Stimulated activated CD4-positive, alpha-beta T cell treated with anti-CD3 and anti-CD28 coated beads, Interleukin-15, amount 100 ng/mL, for 24 hours (primary cell): Measurements from ENCODE around the gene TMEFF1.

Experiments used
- DNase-seq: peaks from one replicate; pipeline ENCODE4 v3.0.0-alpha.2; 2020

Gene TMEFF1

DNA sequence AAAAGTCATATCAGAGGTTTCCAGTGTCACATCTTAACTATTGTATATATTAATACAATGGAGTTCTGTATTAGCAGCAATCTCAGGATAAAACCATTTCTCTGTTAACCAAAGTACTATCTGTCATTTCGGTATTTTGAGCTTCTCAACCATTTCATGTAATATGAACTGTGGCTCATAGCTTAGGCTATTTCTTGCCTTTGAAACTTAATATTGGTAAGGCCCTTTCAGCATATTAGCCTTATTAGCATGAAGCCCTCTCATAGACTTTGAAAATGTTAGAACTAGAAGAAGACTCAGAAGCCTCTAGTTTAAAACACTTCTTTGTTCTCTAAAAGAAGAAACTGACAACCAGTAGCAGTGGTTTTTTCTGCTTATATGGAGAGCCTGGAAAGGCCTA lies 105.7 kb downstream of the TMEFF1 start:
- DNase-seq, result no peak

DNA sequence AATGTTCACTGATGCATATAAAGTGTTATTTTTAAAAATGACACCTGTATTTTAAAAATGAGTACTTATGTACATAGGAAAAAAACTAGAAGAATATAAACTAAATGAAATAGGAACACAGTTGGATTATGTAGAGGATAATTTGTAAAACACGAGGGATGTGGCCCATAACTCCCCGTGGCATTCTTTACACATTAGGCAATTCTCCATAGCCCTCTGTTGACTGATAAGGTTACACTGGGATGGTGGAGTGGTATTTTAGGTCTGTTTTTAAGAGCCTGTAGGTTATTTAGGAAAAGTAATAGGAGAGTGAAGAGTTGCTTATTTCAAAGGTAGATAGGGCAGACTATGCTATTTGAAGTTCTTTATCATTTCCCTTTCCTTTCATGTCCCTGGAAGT lies 106.7 kb downstream of the TMEFF1 start:
- no peak for DNase-seq

DNA sequence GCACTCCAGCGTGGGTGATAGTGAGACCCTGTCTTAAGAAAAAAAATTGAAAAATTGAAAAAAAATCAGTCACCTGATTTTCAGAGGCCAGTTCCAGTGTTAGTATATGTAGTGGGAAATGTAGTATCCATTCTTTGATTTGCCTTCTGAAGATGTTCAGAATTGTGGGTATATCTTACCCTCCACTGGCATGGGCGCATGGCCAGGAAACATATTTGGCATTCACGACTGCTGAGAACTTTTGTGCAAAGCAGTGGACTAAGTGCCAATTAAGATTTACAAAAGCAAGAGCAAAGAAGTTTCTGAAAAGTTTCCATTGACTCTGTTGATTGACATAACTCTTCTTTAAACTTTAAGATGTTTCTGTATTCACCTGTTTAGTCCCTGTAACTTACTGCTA lies 107.3 kb downstream of the TMEFF1 start:
- DNase-seq, result no peak

DNA sequence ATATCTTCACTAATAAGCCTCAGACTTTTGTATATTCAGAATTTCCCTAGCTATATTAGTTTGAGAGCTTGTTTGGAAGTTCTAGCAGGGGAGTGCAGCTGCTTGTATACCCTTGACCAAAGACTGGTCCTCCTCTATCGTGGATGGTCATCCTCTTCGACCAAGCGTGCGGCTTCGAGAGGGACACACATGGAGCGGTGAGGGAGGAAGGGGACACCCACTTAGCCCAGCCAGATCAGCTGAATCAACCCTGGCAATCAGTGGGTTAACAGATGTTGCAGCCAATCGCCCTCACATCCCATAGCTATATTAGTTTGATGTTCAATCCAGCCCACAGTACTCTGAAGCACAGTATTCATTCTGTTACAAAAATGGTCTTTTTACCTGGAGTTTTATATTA lies 108.1 kb downstream of the TMEFF1 start:
- no peak for DNase-seq

DNA sequence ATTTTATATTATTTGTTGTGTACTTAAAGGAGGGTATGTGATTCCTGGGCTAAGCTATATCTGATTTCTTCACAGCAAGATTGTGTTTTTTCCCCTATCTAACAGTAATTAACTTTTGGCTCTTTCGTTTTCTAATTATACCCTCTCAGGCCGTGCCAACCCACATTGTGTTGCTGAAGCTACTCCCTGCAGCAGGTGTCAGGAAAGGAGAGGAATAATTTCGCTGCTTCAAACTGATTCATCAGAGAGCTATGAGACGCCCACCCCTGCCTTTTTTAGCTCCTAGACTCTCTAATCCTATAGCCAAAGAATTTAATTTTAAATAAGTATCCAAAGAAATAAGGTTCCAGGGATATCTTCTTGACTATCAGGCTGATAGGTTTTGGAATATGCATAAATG lies 108.7 kb downstream of the TMEFF1 start:
- DNase-seq, result no peak

DNA sequence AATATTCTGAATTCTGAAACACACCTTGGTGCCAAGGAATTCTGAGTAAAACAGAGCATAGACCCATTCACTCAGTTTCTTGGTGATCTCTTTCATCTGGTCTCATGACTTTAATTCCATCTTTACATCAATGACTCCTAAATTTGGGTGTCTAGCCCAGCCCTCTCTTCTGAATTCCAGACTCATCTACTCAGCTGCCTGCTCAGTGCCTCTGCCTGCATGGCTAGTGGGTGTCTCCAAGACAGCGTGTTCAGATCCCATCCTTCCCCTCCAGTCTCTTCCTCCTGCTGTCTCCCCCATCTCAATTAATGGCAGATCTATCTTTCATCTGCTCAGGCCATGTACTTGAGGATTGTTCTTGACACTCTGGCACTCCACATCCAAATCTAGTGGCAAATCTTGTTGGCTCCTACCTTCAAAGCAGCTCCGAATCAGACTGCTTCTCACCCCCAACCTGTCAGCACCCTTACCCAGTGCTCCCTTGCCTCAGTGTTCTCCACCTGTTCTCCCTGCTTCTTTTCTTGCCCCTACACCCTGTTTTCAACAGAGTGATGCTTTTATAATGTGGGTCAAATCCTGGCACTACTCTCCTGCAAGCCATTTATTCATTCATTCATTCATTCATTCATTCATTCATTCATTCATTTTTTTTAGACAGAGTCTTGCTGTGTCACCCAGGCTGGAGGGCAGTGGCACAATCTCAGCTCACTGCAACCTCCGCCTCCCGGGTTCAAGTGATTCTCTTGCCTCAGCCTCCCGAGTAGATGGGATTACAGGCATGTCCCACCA lies 110.3 kb downstream of the TMEFF1 start:
- no peak for DNase-seq

DNA sequence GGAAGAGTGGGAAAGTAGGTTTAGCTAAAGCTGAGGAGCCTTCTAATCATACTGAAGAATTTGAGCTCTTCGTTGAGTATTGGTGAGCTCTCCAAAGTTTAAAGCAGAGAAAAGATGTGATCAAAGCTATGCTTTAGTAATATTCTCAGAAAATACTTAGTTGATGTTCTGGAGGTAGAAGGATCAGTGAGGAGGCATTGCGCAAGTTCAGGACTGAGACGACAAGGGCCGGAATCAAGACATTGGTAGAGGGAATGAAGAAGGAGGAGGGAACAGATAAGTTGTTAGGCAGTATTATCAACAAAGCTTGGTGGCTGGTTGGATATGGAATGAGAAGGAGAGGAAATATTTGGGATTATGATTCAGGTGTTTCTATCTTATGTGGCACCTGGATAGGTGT lies 112.0 kb downstream of the TMEFF1 start:
- no peak for DNase-seq

DNA sequence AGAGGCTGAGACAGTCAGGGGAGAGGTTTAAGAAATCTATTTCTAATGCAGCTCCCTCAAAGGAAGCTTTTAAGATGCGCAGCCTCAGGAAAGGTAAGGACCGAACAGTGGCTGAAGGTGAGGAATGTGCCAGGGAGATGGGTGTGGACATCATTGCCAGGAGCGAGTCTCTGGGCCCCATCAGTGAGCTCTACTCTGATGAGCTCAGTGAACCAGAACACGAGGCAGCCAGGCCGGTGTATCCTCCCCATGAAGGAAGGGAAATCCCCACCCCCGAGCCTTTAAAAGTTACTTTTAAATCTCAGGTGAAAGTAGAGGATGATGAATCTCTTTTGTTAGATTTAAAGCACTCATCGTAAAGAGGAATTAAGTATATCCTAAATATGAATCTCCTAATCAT lies 113.1 kb downstream of the TMEFF1 start:
- no peak for DNase-seq

DNA sequence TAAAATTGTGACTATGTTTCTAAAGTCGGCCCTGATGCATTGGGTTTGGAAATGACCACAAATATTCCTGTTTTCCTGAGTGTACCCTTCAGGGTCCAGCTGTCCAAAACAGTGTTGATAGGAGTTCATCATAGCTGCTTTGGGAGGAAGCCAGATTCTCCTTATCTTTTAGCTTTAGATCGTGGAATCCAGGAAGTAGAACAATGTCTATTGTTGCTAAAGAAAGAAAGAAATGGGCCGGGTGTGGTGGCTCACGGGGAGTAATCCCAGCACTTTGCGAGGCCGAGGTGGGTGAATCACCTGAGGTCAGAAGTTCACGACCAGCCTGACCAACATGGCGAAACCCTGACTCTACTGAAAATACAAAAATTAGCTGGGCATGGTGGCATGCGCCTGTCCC lies 114.4 kb downstream of the TMEFF1 start:
- DNase-seq, result no peak

DNA sequence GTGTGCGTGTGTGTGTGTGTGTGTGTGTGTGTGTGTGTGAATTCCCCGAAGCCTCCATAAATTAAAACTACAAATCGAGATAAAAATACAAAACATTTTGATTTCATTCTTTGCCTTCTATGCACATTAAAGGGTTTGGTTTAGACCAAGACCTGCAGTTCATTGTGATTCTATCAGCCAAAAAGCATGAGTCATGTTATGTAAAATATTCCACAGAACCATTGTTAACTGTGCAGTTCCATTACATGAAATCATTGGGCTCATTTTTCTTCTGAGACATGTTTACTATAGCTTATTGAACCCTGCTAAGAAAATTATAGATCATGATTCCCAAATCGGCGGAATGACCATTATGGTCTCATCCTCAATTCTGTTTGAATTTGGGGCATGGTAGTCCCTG lies 116.6 kb downstream of the TMEFF1 start:
- no peak for DNase-seq

DNA sequence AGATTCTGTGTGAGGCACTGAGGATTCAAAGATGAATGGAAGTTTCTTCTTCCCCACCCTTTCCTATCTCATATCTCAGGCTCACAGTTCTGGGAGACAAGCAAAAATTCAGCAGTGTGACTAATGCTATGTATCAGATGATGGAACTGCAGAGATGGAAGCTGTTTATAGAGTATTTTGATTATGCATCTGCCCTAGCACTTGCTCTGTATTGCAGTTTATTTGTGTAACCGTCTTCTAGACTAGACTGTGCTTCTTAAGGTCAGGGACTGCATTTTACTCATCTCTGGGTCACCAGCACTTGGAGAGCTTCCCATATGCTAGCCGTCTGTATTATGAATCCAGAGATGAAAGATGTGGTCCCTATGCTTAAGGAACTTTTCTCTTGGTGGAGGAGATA lies 117.5 kb downstream of the TMEFF1 start:
- DNase-seq, result no peak

DNA sequence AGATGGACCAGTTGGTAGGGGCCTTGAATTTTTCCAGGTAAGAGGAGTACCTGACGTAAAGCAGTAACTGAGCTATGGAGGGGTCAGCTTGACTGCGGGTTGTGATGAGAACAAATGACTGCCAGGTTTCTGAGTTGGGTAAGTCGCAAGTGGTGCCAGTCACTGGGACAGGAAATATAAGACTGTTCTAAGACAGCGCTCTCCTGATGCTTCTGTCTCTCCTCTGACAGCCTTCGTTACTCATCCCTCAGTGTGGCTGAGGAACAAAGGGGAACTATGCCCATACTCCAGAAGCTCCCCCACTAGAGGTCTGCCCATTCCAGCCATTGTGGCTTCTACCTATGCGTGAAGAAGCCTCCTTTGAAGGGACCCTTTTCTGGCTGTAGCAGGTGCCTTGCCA lies 118.2 kb downstream of the TMEFF1 start:
- DNase-seq, result no peak

DNA sequence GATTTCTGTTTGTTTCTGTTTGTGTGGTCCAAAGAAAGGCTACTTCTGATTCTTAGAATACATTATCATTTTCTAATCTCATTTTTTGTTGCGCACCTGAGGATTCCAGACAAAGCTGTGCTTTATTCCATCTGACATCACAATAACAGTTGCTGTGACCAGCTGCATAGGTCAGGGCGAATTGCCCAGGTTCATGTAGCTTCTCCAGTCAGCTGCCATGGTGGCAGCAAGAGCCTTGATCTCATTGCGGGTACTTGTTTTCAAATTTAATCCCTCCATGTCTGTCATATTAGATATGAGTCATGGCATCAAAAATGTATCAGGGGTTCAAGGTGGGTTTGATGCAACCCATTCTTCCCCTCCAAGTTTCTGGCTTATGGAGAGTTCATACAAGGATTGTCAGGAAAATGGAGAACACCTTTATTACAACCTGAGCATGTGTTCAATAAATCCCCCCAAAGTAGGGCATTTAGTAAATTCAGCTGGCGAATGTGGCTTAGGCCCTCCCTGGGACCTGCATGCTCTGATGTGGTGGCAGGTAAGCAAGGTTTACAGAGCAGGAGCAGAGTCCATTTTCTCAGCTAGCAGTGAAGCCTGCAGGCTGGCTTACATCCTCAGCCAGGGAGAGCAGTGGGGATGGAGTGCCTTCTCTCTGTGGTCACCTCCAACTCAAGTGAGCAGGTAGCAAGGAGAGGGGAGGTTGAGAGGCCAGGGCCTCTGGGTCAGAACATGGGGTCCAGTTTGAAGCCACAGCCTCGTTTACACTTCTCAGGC lies 118.9 kb downstream of the TMEFF1 start:
- DNase-seq, result no peak

DNA sequence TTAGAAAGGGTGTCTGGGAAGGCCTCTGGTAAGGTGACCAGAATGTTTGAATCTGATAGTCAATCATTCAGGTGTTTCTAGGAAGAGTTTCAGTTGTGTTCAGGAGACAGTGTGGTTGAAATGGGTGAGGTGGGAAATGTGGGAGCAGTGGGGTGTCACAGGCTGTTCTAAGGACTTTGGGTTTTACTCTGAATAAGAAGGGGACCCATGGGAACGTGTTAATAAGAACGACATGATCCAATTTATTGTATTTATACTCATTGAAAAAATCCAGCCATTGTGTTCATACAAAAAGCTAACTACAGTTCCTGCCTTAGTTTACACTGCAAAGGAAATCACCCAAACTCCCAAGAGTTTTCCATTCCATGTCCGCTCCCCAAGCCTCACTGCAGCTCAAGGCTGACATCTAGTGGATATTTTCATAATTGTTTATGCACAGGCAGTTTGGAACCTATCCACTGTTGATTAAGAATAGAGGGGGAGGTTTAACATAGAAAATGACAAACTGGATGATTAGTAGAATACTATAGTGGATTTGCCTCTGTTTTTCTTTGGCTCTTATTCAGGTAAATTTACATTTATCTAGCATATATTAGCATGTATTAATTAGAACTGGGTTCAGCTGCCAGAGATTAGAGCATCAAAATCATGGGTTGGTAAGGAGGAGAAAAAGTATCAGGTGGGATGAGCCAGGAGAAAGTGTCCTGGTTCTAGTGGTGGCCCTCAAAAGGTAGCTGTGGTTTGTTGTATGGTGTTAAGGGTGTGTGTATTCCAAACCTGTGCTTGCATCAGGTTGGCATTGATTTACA lies 122.6 kb downstream of the TMEFF1 start:
- peak; percentile 24 for DNase-seq

DNA sequence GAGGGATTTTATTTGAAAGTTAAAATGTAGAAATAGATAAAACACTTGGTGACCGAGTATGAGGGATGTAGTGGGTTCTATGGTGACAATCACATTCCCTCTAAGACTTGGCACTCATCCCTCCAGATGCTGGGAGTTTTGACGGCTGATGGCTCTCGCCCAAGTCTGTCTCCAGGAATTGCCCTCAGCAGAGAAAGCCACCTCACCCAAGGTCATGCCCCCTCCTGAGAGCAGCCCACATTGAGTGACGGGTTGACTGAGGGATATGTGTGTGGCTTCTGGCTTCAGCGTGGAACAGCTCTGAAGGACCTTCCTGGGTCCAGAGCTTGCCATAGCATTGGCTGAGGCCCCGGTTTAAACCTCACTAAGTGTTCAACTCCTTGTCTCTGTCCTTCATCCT lies 124.3 kb downstream of the TMEFF1 start:
- no peak for DNase-seq

DNA sequence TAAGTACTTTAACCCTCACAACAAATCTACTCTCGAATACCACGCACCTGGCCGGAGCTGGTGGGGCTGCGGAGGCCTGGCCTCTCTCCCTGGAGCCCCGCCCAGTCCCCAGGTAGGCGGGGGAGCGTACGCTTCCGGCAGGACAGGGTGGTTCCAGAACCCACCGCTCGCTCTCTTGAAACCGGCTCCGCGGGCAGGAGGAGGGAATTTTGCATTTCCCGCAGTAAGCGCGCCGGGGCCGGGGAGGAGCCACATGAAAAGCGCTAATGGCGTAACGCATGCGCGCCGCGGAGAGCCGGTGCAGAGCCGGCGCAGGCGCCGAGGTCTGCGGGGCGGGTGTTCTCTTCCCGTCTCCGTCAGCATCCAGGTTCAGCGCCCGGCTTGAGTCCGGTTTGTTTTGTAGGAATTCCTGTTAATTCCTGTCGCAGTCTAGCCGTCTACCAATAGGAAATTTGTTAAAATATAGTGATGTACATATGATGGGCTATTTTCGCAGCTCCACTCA lies 125.7 kb downstream of the TMEFF1 start:
- DNase-seq, result peak; percentile 88

DNA sequence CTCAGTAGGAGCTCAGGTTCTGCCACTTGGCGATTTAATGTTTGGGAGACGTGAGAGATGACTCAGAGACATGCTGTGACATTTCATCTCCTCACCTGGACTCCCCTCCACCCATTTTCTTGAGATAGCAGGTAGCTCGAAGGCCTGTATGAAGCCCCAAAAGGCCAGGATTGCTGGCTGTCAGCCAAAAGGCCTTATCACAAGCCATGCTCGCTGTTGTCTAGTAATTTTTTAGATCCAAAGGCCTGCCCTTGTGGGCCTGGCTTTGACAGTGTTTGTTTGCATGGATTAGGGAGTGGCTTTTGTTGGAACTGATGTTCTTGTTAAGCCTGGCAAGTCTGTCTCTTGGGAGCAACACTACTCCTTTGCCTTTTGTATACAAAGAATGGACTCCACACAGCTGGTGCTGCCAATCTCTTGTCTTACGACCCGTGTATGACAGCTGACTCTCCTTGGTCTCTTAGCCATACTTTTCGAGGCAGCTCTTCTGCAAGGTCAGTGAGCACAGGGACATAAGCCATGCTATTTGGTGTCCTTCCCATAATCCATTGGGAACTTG lies 127.7 kb downstream of the TMEFF1 start:
- no peak for DNase-seq

DNA sequence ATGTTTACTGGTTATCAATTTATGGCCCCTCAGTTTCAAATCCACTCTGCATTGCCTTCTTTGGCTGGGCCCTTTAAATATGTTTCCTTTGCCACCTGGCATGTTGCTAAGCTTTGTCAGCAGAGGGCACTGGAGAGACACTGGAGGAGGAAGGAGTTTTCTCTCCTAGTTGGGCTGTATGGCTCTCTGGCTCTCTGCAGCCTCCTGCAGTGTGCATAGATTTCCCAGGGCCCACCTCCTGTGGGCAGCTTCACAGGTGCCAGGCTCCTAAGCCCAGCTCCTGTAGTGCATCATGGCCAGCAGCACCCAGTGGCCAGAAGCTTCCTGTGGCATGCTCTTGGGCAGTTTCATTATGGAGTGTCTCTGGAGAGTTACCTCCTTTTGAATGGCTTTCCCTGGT lies 128.3 kb downstream of the TMEFF1 start:
- peak; percentile 48 for DNase-seq

DNA sequence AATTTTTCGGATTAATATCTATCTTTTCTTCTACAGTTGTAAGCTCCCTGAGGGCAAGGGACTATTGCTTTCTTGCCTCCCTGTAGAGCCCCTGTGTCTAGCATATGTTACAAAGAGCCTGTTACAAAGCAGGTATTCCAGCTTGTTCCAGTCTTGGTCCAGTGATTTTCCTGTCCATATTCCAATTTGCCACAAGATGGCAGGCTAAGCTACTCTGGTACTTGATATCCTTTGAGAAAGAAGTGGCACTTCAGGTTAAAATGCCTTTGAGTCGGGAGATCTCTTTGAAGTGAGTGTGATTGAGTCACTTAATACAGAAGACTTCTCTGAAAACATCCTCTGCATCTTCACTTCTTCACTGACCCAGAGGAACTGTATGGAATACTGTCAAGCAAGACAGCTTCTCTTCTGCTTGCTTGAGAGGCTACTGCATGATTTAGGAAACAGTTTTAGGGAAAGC lies 129.4 kb downstream of the TMEFF1 start:
- DNase-seq, result no peak

DNA sequence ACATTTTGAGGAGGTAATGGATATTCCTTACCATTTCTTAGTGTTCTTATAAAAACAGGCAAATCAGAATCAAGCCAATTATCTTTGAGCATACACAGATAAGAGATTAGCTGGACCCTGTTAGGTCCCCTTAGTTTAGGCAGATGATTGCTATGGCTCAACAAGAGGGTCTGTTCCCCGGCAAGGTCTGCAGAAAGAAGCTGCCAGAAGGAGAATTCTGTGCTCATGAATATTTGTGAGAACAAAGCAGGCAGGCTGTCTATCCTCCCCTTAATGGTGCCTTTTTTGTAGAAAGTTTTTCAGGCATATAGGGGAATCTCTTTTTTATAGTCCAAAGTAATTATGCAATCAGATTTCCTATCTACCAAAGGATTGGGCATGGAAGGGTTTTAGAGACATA lies 132.5 kb downstream of the TMEFF1 start:
- no peak for DNase-seq

DNA sequence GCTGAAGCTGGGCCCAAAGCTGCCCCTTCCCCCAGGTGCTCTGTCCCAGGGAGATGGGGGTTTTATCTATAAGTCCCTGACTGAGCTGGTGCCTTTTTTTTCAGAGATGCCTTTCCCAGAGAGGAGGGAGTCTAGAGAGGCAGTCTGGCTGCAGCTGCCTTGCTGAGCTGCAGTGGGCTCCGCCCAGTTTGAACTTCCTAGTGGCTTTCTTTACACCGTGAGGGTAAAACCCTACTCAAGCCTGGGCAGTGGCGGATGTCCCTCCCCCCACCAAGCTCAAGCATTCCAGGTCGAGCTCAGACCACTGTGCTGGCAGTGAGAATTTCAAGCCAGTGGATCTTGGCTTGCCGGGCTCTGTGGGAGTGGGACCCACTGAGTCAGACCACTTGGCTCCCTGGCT lies 146.2 kb downstream of the TMEFF1 start:
- no peak for DNase-seq

DNA sequence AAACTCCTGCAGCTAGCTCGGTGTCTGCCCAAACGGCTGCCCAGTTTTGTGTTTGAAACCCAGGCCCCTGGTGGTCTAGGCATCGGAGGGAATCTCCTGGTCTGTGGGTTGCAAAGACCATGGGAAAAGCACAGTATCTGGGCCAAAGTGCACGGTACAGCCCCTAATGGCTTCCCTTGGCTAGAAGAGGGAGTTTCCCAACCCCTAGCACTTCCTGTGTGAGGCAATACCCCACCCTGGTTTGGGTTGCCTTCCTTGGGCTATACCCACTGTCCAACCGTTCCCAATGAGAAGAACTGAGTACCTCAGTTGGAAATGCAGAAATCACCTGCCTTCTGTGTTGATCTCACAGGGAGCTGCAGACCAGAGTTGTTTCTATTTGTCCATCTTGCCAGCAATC lies 146.7 kb downstream of the TMEFF1 start:
- no peak for DNase-seq

DNA sequence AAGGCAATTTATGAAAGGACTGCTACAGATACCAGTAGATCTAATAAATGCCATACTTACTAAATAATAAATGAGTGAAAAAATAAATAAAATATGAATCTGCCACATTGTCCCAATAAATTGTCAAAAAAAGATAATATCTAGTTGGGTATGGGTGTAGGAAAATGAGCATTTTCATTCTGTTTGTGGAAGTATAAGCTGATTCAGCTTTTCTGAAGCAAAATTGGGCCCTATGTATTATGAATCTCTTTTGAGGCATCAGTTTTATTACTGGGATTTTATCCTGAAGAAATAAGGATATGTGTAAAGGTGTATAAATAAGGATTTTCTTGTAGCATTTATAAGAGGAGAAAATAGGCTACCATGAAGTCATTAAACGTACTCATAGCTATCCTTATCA lies 151.0 kb downstream of the TMEFF1 start:
- DNase-seq, result no peak
